HepG2 (cell line): ENCODE data around the gene OGA. TPM values are rescaled to one million over a fixed set of nuclear protein-coding genes. Genes with fewer than 3 reads are reported as not detected.

Experiments used
- ATF1 ChIP-seq: IDR thresholded peaks from 2 replicates; pipeline ENCODE4 v1.6.1; 2016; ENCODE audit warnings: mild to moderate bottlenecking, control low read depth
- EHMT2 ChIP-seq: fragments of 200-600 bp; sonication (generic); IDR thresholded peaks from 2 replicates; pipeline ENCODE4 v1.7.0; 2017; ENCODE audit warnings: antibody characterized with exemption, low read depth, low read length, borderline replicate concordance
- GTF3A ChIP-seq: sonication (generic); formaldehyde crosslinking; conservative IDR thresholded peaks from 2 replicates; pipeline ENCODE4 v1.4.0; 2020; ENCODE audit warnings: mild to moderate bottlenecking, missing genetic modification reagents
- HMGA1 ChIP-seq: sonication (generic); formaldehyde crosslinking; conservative IDR thresholded peaks from 2 replicates; pipeline ENCODE4 v1.4.0; 2020; ENCODE audit warnings: missing genetic modification reagents
- KDM3A ChIP-seq: IDR thresholded peaks from 2 replicates; pipeline ENCODE4 v1.6.1; 2018; ENCODE audit warnings: low read depth, missing compliant biosample characterization
- KLF16 ChIP-seq, 2 experiments: sonication (generic) in 1 of 2; formaldehyde crosslinking in 1 of 2; IDR thresholded peaks; 2 replicates each; pipeline versions ENCODE4 v1.6.1 to v1.8.0; 2016 to 2023; ENCODE audit warnings: missing genetic modification reagents in 2 of 2, missing compliant biosample characterization in 1 of 2
- NCOA1 ChIP-seq: sonication (generic); formaldehyde crosslinking; IDR thresholded peaks from 2 replicates; pipeline ENCODE4 v1.9.0; 2021; ENCODE audit warnings: missing genetic modification reagents
- PTBP1 ChIP-seq: fragments of 200-400 bp; formaldehyde crosslinking; IDR thresholded peaks from 2 replicates; pipeline ENCODE4 v1.6.1; 2018; ENCODE audit warnings: low read length, low read depth; ENCODE audit not compliant: poor library complexity, severe bottlenecking
- RFXAP ChIP-seq: sonication (generic); formaldehyde crosslinking; IDR thresholded peaks from 2 replicates; pipeline ENCODE4 v1.4.0; 2020; ENCODE audit warnings: missing genetic modification reagents, borderline replicate concordance
- SALL2 ChIP-seq: sonication (generic); formaldehyde crosslinking; IDR thresholded peaks from 2 replicates; pipeline ENCODE4 v1.8.1; 2023; ENCODE audit warnings: mild to moderate bottlenecking, missing genetic modification reagents, inconsistent platforms
- SMYD3 ChIP-seq: sonication (generic); formaldehyde crosslinking; IDR thresholded peaks from 2 replicates; pipeline ENCODE4 v1.8.1; 2023; ENCODE audit warnings: mild to moderate bottlenecking, missing genetic modification reagents
- XBP1 ChIP-seq: sonication (generic); formaldehyde crosslinking; IDR thresholded peaks from 2 replicates; pipeline ENCODE4 v1.5.0; 2020; ENCODE audit warnings: missing genetic modification reagents
- ZFP37 ChIP-seq: sonication (generic); formaldehyde crosslinking; IDR thresholded peaks from 2 replicates; pipeline ENCODE4 v1.4.0; 2020; ENCODE audit warnings: missing genetic modification reagents, borderline replicate concordance
- ZFP41 ChIP-seq: sonication (generic); formaldehyde crosslinking; IDR thresholded peaks from 2 replicates; pipeline ENCODE4 v1.4.0; 2020; ENCODE audit warnings: mild to moderate bottlenecking, missing genetic modification reagents, borderline replicate concordance
- ZNF280B ChIP-seq: sonication (generic); formaldehyde crosslinking; IDR thresholded peaks from 2 replicates; pipeline ENCODE4 v1.5.0; 2020; ENCODE audit warnings: missing genetic modification reagents, mild to moderate bottlenecking, borderline replicate concordance
- ZNF337 ChIP-seq: sonication (generic); formaldehyde crosslinking; IDR thresholded peaks from 2 replicates; pipeline ENCODE4 v1.5.1; 2020; ENCODE audit warnings: missing genetic modification reagents, low read depth, mild to moderate bottlenecking, borderline replicate concordance
- ZZZ3 ChIP-seq: sonication (generic); formaldehyde crosslinking; IDR thresholded peaks from 2 replicates; pipeline ENCODE4 v1.4.0; 2020; ENCODE audit warnings: missing genetic modification reagents, mild to moderate bottlenecking, borderline replicate concordance
- polyA plus RNA-seq, 8 experiments: library from polyadenylated mRNA; depleted of rRNA in 3 of 8; stranded (reverse) in 7 of 8; unstranded in 1 of 8; fragments of >200 nt; fragmentation: Illumina TruSeq in 4 of 8; extraction: Trizol in 4 of 8; gene quantifications; 2 replicates each; pipeline versions ENCODE4 v1.2.1 to v1.2.3, GENCODE V29; 2011 to 2016; ENCODE audit warnings: low read depth in 4 of 8, missing spikeins in 1 of 8, mixed read lengths in 1 of 8; ENCODE audit not compliant: insufficient read depth in 1 of 8
- total RNA-seq, 5 experiments: library from RNA; depleted of rRNA; stranded (reverse); fragments of >200 nt; fragmentation: Illumina TruSeq; extraction: Trizol; gene quantifications; 2 replicates each; pipeline ENCODE4 v1.2.3, GENCODE V29; 2016; ENCODE audit warnings: low read depth in 1 of 5
- TF ChIP-seq, protein P1 (sequence below): sonication (generic); formaldehyde crosslinking; IDR thresholded peaks from 2 replicates; pipeline ENCODE4 v1.5.1; 2020; ENCODE audit warnings: mild to moderate bottlenecking, missing genetic modification reagents, moderate library complexity
- TF ChIP-seq, protein P2 (sequence below): sonication (generic); formaldehyde crosslinking; IDR thresholded peaks from 2 replicates; pipeline ENCODE4 v1.5.1; 2020; ENCODE audit warnings: missing genetic modification reagents, mild to moderate bottlenecking, borderline replicate concordance
- TF ChIP-seq, protein P3 (sequence below): sonication (generic); formaldehyde crosslinking; IDR thresholded peaks from 2 replicates; pipeline ENCODE4 v1.4.0; 2020; ENCODE audit warnings: mild to moderate bottlenecking, missing genetic modification reagents
- TF ChIP-seq, protein P4 (sequence below): IDR thresholded peaks from 2 replicates; pipeline ENCODE4 v1.6.1; 2016; ENCODE audit warnings: low read depth

The OGA gene
- total and polyA plus RNA-seq, 2 of the 13 experiments (the other 11 are each of a cell fraction or from before 2014, with no cell fraction given): 33.2 to 39.8 TPM

- TF ChIP-seq, protein P1, sequence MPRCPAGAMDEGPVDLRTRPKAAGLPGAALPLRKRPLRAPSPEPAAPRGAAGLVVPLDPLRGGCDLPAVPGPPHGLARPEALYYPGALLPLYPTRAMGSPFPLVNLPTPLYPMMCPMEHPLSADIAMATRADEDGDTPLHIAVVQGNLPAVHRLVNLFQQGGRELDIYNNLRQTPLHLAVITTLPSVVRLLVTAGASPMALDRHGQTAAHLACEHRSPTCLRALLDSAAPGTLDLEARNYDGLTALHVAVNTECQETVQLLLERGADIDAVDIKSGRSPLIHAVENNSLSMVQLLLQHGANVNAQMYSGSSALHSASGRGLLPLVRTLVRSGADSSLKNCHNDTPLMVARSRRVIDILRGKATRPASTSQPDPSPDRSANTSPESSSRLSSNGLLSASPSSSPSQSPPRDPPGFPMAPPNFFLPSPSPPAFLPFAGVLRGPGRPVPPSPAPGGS (CRISPR knock-in tag): no peak
- TF ChIP-seq EHMT2: 0 out of 2 replicates have a peak, but pooled peaks have one; percentile 84
- TF ChIP-seq, protein P2, sequence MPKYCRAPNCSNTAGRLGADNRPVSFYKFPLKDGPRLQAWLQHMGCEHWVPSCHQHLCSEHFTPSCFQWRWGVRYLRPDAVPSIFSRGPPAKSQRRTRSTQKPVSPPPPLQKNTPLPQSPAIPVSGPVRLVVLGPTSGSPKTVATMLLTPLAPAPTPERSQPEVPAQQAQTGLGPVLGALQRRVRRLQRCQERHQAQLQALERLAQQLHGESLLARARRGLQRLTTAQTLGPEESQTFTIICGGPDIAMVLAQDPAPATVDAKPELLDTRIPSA: no peak
- TF ChIP-seq PTBP1: no peak
- TF ChIP-seq XBP1: no peak
- TF ChIP-seq ZFP41: no peak
- TF ChIP-seq ZFP37: no peak
- no peak for TF ChIP-seq SMYD3
- TF ChIP-seq ZNF280B (CRISPR knock-in tag): no peak
- TF ChIP-seq RFXAP (CRISPR knock-in tag): no peak
- no peak for TF ChIP-seq NCOA1
- TF ChIP-seq, protein P3, sequence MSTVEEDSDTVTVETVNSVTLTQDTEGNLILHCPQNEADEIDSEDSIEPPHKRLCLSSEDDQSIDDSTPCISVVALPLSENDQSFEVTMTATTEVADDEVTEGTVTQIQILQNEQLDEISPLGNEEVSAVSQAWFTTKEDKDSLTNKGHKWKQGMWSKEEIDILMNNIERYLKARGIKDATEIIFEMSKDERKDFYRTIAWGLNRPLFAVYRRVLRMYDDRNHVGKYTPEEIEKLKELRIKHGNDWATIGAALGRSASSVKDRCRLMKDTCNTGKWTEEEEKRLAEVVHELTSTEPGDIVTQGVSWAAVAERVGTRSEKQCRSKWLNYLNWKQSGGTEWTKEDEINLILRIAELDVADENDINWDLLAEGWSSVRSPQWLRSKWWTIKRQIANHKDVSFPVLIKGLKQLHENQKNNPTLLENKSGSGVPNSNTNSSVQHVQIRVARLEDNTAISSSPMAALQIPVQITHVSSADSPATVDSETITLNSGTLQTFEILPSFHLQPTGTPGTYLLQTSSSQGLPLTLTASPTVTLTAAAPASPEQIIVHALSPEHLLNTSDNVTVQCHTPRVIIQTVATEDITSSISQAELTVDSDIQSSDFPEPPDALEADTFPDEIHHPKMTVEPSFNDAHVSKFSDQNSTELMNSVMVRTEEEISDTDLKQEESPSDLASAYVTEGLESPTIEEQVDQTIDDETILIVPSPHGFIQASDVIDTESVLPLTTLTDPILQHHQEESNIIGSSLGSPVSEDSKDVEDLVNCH (CRISPR knock-in tag): no peak
- TF ChIP-seq KDM3A (CRISPR knock-in tag): 0 out of 2 replicates have a peak, but pooled peaks have one; percentile 20
- TF ChIP-seq, protein P4, sequence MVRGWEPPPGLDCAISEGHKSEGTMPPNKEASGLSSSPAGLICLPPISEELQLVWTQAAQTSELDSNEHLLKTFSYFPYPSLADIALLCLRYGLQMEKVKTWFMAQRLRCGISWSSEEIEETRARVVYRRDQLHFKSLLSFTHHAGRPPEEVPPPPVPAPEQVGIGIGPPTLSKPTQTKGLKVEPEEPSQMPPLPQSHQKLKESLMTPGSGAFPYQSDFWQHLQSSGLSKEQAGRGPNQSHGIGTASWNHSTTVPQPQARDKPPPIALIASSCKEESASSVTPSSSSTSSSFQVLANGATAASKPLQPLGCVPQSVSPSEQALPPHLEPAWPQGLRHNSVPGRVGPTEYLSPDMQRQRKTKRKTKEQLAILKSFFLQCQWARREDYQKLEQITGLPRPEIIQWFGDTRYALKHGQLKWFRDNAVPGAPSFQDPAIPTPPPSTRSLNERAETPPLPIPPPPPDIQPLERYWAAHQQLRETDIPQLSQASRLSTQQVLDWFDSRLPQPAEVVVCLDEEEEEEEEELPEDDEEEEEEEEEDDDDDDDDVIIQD (CRISPR knock-in tag): no peak
- TF ChIP-seq ATF1: no peak
- no peak for TF ChIP-seq ZZZ3 (CRISPR knock-in tag)
- TF ChIP-seq GTF3A (CRISPR knock-in tag): no peak
- no peak for TF ChIP-seq ZNF337 (CRISPR knock-in tag)
- TF ChIP-seq SALL2 (CRISPR knock-in tag): 0 out of 2 replicates have a peak, but pooled peaks have one; percentile 72
- peak in 1 of 2 experiments; percentile 51; a peak in 1 of 4 replicates for TF ChIP-seq KLF16 (CRISPR knock-in tag; IDR thresholded peaks at IDR 0.05)
- no peak for TF ChIP-seq HMGA1 (CRISPR knock-in tag)
Measured at GRCh38 chr10:101840741-101841453, 22.7 kb upstream of the OGA start (continued).
